ENCODE measurements around the gene LCN15. TPM values are rescaled to one million over a fixed set of nuclear protein-coding genes. Genes with fewer than 3 reads are reported as not detected.

Gene LCN15
- total RNA-seq, 1 experiment from 2014 or later, result not detected

GRCh38 chr9:136757751-136758140, 6.6 kb downstream of the LCN15 start:
- H3K79me1 ChIP-seq (ENCODE audit: insufficient read depth, low read depth, low read length, poor library complexity, severe bottlenecking), result no peaks in the 10 kb centered on the region
- no peak for TF ChIP-seq CTCF (conservative IDR thresholded peaks at IDR 0.05)
- H2BK12ac ChIP-seq (ENCODE audit: insufficient read length, low read depth, low read length), result no peak overlapping the region
- no peak overlapping the region for H3K4me3 Mint-ChIP-seq
- no peak overlapping the region for H3K23ac ChIP-seq (ENCODE audit: insufficient read length, low read depth, low read length)
- peaks cover 9 to 11% of the 10 kb centered on the region in 2 experiments; a peak in 4 of 5 replicates for H3K9me3 Mint-ChIP-seq
- H2BK20ac ChIP-seq (ENCODE audit: low read depth, low read length, poor library complexity, severe bottlenecking), result no peak overlapping the region
- H4K91ac ChIP-seq (ENCODE audit: insufficient read length, low read depth, low read length), result no peak overlapping the region
- H3K27me3 Mint-ChIP-seq (ENCODE audit: low read depth), result peaks cover 5% of the 10 kb centered on the region
- no CpG with 5 or more reads among the region's 20 CpGs for whole genome bisulfite sequencing (ENCODE audit: extremely low coverage, insufficient read length, low lambda C conversion rate)
- no peak overlapping the region for H3K27ac ChIP-seq (ENCODE audit: insufficient read length, low read depth, low read length)
- no peak for DNase-seq
- H3K56ac ChIP-seq (ENCODE audit: insufficient read length, low read depth, low read length), result no peak overlapping the region
- H3K9ac ChIP-seq (ENCODE audit: extremely low read depth, insufficient read length, low read length), result no peak overlapping the region
- no peak overlapping the region for H3K27ac Mint-ChIP-seq
- no peak overlapping the region for H4K8ac ChIP-seq (replicated peaks; ENCODE audit: insufficient read length, low read depth, low read length)
- H3K4ac ChIP-seq (ENCODE audit: low read depth, low read length), result no peak overlapping the region
- H3K79me2 ChIP-seq (ENCODE audit: insufficient read depth, low read length), result no peaks in the 10 kb centered on the region
- H4K20me1 ChIP-seq (ENCODE audit: control insufficient read depth, insufficient read depth, insufficient read length), result no peaks in the 10 kb centered on the region
- no peak overlapping the region for H2BK15ac ChIP-seq (ENCODE audit: low read depth, low read length)
- H2BK120ac ChIP-seq (ENCODE audit: low read depth, low read length, poor library complexity, severe bottlenecking), result no peak overlapping the region
- no peak overlapping the region for H3K4me2 ChIP-seq (ENCODE audit: insufficient read depth, insufficient read length, low read length)
- no peaks in the 10 kb centered on the region for H3K23me2 ChIP-seq (ENCODE audit: insufficient read length, low read depth, low read length, poor library complexity, severe bottlenecking)
- no peak overlapping the region for H4K5ac ChIP-seq (ENCODE audit: insufficient read length, low read depth, low read length)
- peaks cover 2 to 9% (median 2%) of the 10 kb centered on the region in 3 experiments; a peak in 4 of 7 replicates for H3K36me3 Mint-ChIP-seq (ENCODE audit: insufficient read depth in 1 of 3, low read depth in 3 of 3)
- no peak overlapping the region for H2AFZ ChIP-seq (ENCODE audit: low read length)
- H2AK5ac ChIP-seq (ENCODE audit: insufficient read length, low read length), result no peak overlapping the region
- H3K4me1 Mint-ChIP-seq, result peaks cover 9 to 20% of the 10 kb centered on the region in 2 experiments; a peak in 3 of 4 replicates
- H3K9me3 ChIP-seq (ENCODE audit: control insufficient read depth, low read depth, low read length), result no peaks in the 10 kb centered on the region
- no peak overlapping the region for H3T11ph ChIP-seq (ENCODE audit: low read length)
- no peak overlapping the region for H3K18ac ChIP-seq (ENCODE audit: insufficient read length, low read depth, low read length)
- no peaks in the 10 kb centered on the region for H3K27me3 ChIP-seq (ENCODE audit: insufficient read depth, low read length)
- no peaks in the 10 kb centered on the region for H3K4me1 ChIP-seq (ENCODE audit: insufficient read depth, low read length)
- no peak overlapping the region for H2BK5ac ChIP-seq (ENCODE audit: insufficient read length, low read length)
- H3K14ac ChIP-seq (ENCODE audit: insufficient read depth, low read length), result no peak overlapping the region; the same call in 1 of the 2 replicates
